ENCODE data around the gene GDPD3. TPM values are rescaled to one million over a fixed set of nuclear protein-coding genes. Genes with fewer than 3 reads are reported as not detected.

Gene GDPD3
- total RNA-seq, 1 donor from 2014 or later = 4.9 TPM

- no peak overlapping the region for H3K4me3 Mint-ChIP-seq (ENCODE audit: unreplicated experiment)
- H3K36me3 Mint-ChIP-seq (ENCODE audit: unreplicated experiment) = no peaks in the 10 kb centered on the region
- TF ChIP-seq CTCF (IDR thresholded peaks at IDR 0.05; ENCODE audit: partially characterized antibody, unreplicated experiment) = no peak
- H3K4me1 Mint-ChIP-seq (ENCODE audit: low read depth, unreplicated experiment) = peaks cover 3% of the 10 kb centered on the region
- DNase-seq = no peak
- peaks cover 6% of the 10 kb centered on the region for H3K9me3 Mint-ChIP-seq (ENCODE audit: unreplicated experiment)
- peaks cover 3% of the 10 kb centered on the region for H3K27me3 Mint-ChIP-seq (ENCODE audit: unreplicated experiment)
- H3K27ac Mint-ChIP-seq (ENCODE audit: unreplicated experiment) = no peak overlapping the region
Observed at GRCh38 chr16:30114411-30114810, 1.1 kb upstream of the GDPD3 start.

- Mint-ChIP-seq H3K4me1 (ENCODE audit: low read depth, unreplicated experiment) (peaks cover 3% of the 10 kb centered on the region), H3K27me3 (ENCODE audit: unreplicated experiment) (peaks cover 3% of the 10 kb centered on the region), H3K9me3 (ENCODE audit: unreplicated experiment) (peaks cover 6% of the 10 kb centered on the region), H3K4me3 (ENCODE audit: unreplicated experiment) (no peak overlapping the region), H3K36me3 (ENCODE audit: unreplicated experiment) (no peaks in the 10 kb centered on the region), H3K27ac (ENCODE audit: unreplicated experiment) (no peak overlapping the region)
- no peak for TF ChIP-seq CTCF (IDR thresholded peaks at IDR 0.05; ENCODE audit: partially characterized antibody, unreplicated experiment)
- no peak for DNase-seq
Observed at GRCh38 chr16:30113711-30114333, 485 bp upstream of the GDPD3 start.

- peaks cover 8% of the 10 kb centered on the region for H3K9me3 Mint-ChIP-seq (ENCODE audit: unreplicated experiment)
- H3K27me3 Mint-ChIP-seq (ENCODE audit: unreplicated experiment) = peaks cover 3% of the 10 kb centered on the region
- peaks cover 3% of the 10 kb centered on the region for H3K4me1 Mint-ChIP-seq (ENCODE audit: low read depth, unreplicated experiment)
- DNase-seq = peak; percentile 76
- no peak overlapping the region for H3K4me3 Mint-ChIP-seq (ENCODE audit: unreplicated experiment)
- peak; percentile 72 for TF ChIP-seq CTCF (IDR thresholded peaks at IDR 0.05; ENCODE audit: partially characterized antibody, unreplicated experiment)
- H3K27ac Mint-ChIP-seq (ENCODE audit: unreplicated experiment) = no peak overlapping the region
- H3K36me3 Mint-ChIP-seq (ENCODE audit: unreplicated experiment) = no peaks in the 10 kb centered on the region
Observed at GRCh38 chr16:30112197-30113030, 923 bp downstream of the GDPD3 start.

- Mint-ChIP-seq H3K27me3 (ENCODE audit: unreplicated experiment) (peaks cover 3% of the 10 kb centered on the region), H3K4me1 (ENCODE audit: low read depth, unreplicated experiment) (peaks cover 3% of the 10 kb centered on the region), H3K36me3 (ENCODE audit: unreplicated experiment) (no peaks in the 10 kb centered on the region), H3K9me3 (ENCODE audit: unreplicated experiment) (peaks cover 11% of the 10 kb centered on the region), H3K4me3 (ENCODE audit: unreplicated experiment) (no peak overlapping the region), H3K27ac (ENCODE audit: unreplicated experiment) (peak overlapping the region; percentile 11)
- DNase-seq = no peak
- no peak for TF ChIP-seq CTCF (IDR thresholded peaks at IDR 0.05; ENCODE audit: partially characterized antibody, unreplicated experiment)
Observed at GRCh38 chr16:30110661-30111060, 2.7 kb downstream of the GDPD3 start.

Data from glutamatergic neuron (in vitro differentiated cells).